ENCODE results near the gene TSSK3.
"Not testable (repeated sequence)": the region's sequence is repeated elsewhere in the genome, so short reads cannot be mapped to it uniquely, and the experiment has no call there.

Gene TSSK3

DNA sequence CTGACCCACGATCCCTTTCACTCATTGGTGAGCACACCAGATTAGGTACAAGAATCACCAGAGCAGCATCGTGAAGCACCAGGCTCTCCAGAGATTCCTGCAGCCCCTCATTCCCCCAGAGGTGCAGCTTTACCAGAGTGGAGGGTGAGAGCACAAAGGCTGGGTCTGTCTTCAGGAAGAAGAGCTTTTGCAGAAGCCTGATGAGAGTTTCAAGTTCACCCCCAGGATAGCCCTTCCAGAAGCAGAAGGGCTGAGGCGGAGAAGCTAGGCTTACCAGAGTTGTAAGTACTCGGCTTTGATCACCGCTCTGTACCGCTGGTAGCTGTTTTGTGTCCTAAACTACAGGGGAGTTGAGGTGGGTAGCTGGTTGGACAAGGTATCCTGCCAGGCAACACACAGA, 3.1 kb downstream of the TSSK3 start:
- DNase-seq: no peak

DNA sequence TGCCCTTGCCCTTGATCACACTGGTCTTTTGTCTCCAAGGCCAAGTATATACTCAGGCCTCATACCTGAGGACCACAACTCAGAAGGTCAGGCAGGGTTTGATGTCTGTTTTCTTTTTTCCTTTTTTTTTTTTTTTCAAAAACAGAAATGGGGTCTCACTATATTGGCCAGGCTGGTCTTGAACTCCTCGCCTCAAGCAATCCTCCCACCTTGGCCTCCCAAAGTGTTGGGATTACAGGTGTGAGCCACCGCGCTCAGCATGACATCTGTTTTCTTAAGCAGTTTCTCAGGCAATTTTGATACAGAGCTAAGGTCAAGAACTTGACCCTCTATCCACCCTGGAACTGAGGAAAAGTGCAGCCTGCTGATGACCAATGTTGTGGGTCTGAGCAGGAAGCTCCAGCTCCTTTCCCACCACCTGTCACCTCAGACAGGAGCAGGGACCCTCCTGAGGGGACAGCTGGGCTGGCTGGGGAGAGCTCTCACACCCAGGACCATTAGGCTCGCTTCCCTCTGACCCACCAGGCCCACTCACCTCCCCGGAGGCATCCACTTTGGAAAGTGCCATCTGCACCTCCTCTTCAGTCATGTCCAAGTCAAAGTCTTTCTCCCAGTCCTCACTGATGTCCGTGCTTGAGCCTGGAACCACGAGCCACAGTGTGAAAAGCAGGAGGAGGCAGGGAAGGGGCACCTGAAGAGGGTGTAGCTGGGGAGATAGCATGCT, 5.7 kb downstream of the TSSK3 start:
- DNase-seq: no peak

DNA sequence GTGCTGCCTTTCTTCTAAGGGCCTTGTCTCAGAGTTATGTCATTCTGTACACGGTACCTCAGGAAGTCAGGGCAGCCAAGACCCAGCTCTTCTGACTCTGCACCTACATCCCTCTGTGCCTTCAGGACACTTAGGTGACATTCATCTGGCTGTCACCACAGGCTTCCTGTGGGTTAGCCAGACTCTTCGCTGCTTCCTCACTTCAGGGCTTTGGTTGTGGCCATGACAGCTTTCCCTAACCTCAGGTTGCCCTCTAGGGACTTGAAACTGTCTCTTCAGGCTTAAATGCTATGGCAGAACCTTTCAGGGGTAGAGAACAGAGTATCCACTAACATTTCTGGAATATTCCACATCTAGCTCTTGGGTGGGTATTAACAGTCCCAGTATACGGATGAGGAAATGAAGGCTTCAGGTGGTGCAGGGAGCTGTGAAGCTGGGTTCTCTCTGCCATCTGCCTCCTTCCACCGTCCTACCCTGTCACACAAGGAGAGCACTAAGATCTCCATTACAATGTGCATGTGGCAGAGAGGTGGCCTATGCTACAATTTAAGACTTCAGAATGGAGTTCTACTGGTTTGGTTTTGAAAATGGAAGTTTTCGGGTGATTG, 9.9 kb downstream of the TSSK3 start:
- DNase-seq: peak; percentile 64

DNA sequence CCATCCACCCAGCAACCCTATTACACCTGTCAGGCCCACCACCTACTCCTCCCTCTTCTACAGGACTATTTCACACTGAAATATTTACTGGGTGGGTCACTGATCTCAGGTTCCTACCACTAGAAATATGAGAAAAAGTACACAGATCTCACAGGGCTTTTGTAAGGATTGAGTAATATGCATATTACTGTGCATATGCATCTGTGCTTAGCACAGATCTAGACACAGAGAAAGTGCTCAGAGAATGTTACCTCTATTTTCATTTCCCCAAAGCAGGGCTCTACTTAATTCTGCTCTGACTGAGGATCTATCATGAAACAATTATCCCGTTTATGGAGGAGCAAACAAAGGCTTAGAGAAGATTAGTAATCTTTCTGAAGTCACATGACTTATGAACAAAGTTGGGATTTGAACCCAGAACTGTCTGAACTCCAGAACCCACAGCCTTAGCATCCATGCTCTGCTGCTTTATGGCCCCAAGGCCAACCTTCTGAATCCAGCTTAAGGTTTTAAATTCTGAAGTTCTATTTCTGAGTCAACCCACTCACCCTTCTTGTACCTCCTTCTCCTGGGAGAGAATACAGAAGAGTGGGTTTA, 11.8 kb downstream of the TSSK3 start:
- no peak for DNase-seq

DNA sequence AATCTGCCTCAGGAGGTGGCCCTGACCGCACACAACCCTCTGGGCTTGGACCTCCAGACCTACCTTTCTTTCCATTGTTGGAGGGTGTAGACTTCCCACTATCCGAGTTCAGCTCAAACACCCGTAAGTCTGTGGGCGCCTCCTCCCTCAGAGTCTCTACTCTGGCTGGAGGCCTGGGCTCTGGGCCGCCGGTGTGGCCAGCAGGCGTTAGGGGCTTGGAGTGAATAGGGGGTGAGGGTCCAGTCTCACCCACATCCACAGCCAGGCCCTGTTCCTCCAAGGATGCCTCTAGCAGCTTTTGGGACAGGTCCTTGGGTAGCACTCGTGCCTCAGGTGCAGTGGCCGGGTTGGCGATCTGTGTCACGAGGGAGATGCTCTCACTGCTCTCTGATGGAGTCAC, 13.9 kb downstream of the TSSK3 start:
- no peak for DNase-seq

DNA sequence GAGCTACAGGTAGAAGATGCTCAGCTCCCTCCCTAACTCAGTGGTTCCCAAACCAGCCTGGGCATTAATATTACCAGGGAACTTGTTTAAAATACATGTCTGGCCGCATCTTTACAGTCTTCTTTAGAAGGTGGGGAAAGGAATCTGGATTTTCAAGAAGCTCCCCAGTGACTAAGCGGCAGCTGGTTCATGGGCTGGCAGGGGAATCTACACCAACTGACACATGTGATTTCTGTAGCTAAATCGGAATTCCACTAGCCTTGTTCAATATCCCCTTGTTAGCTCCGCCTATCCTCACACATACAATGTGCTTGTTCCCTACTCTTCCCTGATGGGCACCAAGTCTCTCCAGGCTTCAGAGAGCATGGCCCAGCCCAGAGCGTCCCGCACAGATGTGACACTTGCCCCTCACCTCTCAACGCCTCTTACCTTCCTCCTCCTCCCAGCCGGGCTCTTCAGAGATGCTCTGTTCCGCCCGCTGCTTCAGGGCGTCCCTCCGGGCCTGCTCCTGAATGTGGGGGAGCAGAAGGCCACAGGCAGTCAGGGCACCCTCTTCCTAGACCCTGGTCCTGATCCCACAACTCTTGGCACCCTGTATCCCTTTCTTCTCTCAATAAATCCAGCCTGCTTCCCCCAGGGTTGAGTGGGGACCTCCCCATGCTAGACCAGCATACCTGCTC, 15.3 kb downstream of the TSSK3 start:
- no peak for DNase-seq

DNA sequence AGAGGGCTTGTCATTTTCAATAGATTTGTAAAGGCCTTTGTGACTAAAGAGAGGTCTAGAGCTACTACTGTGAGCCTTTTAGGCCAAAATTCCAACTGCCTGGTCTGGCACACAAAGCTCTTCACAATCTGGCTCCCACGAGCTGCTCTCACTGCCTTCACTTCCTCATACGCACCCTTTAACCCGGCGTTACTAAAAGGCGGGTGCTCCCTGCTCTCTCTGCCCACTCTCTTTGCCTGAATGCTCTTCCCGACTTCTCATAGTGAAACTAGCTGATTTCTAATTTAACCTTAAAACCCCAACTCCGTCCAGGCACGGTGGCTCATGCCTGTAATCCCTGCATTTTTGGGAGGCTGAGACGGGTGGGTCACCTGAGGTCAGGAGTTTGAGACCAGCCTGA, 17.7 kb downstream of the TSSK3 start:
- DNase-seq: no peak

DNA sequence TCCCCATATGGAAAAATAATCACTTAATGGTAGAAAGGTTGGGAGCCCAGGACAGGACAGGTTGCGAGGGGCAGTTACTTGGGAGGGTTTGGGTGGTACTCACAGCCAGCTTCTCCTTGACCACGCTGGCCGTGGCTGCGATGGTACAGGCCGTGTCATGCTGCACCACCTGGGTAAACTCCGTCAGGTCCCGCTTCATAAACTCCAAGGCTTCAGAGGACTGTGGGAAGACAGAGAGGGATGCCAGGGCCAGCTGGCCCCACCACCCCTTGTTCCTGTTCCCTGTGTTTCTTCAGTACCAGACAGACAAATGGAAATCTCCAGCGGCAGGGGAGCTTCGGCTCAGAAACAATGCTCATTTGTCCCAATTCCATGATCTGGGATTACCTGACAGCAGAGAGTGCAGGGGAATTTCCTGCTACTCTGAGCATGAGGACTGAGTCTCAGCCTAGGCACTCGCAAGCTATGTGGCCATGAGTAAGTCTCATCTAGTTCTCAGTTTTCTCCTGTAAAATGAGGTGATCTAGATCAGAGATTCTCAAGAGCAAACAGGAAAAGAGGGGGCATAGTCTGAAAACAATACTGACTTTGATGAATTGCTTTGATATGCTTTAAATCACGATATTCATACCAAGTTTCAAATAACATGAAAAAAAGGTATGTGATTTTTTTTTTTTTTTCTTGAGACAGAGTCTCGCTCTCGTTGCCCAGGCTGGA, 24.5 kb downstream of the TSSK3 start:
- no peak for DNase-seq

DNA sequence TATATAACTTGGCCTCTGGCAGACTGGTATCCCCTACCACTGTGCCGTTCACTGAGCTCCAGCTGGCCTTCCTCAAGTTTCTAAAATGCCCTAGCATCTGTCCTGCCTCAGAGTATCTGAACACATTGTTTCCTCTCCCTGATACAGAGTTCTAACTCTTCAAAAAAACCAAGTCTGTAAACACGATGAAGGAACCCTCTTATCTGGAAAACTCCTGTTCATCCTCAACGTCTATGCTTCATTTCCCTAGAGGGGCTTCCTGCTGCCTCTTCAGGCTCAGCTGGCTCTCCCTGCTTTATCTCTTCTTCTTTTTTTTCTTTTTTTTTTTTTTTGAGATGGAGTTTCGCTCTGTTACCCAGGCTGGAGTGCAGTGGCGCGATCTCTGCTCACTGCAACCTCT, 26.3 kb downstream of the TSSK3 start:
- DNase-seq: no peak

DNA sequence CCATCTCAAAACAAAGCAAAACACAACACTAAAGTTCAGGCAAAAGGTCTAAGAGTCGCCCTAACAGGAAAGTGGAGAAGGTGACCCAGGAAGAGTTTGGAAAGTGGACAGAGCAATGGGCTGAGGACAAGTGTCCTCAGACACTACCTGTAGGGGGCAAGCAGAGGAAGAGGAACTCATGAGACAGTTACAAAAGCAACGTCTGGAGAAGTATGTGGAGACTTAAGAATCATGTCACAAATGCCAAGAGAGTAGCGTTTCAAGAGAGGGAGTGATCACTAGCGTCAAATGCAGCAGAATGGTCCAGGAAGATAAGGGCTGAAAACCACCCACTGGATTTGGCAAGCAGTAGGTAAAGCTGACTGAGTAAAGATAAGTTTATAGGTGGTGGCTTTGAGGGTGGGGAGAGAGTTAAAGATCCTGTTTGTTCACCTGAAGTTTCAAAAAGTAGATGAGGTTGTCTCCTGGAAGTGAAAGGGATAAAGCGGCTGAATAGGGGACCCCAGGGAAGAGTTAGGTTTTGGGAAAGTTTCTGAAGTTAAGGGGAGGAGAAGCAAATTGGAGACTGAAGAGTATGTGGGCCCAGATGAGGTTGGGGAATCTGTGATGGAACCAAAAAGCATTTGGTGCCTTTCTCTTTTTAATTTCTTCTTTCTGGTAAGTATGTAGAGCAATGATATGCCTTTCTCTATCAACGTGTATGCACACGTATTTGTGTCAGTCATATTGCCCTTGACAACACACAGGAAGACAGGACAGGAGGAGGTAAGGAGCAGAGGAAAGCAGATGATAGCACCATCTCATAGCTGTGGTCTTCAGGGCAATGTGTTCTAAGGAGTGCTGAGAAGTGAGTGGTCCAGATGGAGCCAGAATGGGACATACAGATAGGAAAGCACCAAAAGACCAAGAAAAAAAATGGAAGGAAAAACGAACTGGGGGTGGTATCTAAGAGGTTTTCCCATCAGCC, 28.8 kb downstream of the TSSK3 start:
- no peak for DNase-seq

DNA sequence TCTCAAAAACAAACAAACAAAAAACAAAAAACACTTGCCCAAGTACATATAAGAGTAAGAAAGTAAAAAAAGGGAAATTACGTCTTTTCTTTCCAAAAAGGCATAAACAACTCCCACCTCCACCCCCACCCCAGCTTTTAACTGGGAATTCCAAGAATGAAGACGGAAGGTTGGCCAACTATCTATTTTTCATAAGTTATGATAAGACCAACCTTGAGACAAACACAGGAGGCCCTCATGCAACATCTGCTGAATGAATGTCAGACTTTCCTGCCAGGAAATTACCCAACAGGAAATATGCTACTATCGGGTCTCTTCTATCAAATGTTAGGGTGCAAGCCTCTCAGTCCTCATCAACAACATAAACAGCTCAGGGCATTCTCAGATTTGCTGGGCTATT, 30.0 kb downstream of the TSSK3 start:
- DNase-seq: no peak

DNA sequence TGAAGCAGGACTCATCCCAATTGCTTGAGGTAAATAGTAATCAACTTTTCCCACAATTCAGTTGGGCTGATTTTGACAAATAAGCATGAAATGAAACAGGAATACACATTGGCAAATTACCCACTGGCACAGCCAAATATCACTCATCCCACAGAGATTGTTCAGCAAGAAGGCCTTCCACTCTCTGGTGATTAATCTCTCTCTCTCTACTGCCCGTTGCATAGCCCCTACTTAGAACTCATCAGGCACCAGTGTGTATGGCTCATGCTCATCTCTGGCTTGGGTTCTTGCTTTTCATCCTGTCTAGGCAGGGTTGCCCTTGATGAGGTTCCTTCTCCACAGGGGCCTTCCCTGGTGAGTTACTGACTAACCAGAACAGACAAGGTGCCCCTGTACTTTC, 30.8 kb downstream of the TSSK3 start:
- no peak for DNase-seq

DNA sequence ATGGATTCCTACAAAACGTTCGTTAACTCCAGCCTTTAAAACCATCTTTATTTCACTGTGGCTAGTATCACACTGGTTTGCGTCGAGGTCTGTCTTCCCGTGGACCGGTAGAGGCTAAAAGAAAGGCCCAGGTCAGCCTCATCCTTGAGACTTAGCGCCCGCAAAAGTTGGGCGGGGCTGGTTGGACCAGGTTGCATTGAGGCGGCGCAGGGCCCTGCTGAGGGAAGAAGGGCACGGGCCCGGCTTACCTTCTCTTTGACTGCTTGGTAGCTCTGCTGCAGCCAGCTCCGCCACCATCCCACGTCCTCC, 31.4 kb downstream of the TSSK3 start:
- DNase-seq: peak; percentile 49

DNA sequence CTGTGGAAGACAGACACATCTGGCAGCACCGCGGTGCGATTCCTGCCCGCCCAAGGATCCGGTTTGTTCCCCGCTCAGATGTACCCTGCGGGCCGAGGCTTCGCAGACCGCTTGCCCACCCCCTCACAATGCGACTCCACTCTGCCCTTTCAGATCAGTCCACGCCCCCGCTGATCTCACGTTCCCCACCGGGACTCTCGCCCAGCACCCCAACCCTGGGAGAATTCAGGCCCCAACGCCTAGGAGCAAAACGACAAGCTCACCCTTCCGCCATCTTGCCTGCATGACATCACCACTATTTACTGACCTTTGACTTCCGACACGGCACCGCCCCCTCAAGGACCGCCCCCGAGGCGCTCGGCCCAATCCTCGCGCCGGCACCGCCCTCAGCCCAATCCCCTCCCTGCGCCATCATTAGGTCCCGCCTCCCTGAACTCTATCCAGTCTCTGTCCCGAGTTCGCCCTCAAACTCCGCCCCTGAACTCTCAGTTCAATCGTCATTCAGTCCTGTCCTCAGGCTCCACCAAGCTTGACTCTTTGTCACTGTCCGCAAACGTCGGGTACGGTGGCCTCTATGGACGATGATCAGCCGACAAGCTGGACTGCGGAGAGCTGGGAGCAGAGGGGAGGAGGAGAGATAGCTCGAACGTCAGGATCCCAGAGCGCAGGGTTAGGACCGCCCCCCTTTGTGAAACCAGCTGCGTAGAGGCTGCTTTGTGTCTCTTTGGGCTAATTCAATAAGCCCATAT, 32.0 kb downstream of the TSSK3 start, which contains the start of gene BSDC1:
TSS of gene BSDC1 (minus strand) at position 301 of the 749 bp plus-strand sequence. CDS start at position 274, 27 bp downstream.
- DNase-seq: peak; percentile 98

DNA sequence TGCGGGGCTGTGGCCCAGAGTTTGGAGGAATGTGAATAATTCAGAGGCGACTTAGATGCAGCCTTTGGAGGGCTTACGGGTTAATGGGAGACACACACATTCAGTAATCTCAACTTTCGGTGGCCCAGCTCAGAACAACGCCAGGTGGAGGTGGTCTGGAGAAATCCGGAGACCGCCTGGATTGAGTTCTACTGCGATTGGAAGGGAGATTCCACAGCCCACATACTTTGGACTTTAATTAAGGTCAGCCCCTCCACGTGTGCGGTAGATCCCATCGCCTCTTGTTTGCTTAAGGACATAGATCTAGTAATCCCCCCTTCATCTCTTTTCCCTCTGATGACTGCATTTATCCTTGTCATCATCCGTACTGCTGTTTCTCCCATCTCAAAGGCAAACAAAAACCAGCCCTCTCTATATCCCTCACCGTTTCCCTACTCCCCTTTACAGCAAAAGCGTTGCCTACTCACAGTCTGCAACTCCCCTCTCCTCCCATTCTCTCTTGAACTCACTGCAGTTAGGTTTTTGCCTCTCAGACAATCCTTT, 32.6 kb downstream of the TSSK3 start:
- no peak for DNase-seq

DNA sequence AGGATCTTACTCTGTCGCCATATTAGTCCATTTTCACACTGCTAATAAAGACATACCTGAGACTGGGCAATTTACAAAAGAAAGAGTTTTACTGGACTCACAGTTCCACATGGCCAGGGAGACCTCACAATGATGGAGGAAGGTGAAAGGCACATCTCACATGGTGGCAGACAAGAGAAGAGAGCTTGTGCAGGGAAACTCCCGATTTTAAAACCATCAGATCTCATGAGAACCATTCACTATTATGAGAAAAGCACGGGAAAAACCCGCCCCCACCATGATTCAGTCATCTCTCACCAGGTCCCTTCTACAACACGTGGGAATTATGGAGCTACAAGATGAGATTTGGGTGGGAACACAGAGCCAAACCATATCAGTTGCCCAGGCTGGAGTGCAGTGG, 34.2 kb downstream of the TSSK3 start:
- not testable (repeated sequence) for DNase-seq

DNA sequence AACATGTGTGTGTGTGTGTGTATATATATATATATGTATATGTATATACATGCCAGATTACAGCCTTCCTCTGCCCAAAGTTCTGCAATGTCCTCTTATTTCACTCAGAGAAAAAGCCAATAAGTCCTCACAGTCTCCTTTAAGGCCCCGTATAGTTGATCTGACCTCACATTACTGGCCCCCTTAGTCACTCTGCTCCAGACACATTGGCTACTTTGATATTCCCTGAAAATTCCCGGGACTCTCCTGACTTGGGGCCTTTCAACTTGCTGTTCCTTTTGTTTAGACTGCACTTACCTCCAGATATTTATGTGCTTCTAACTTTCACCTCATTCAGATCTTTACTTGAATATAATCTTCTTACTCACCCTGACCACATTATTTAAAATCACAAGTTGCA, 36.1 kb downstream of the TSSK3 start:
- no peak for DNase-seq

DNA sequence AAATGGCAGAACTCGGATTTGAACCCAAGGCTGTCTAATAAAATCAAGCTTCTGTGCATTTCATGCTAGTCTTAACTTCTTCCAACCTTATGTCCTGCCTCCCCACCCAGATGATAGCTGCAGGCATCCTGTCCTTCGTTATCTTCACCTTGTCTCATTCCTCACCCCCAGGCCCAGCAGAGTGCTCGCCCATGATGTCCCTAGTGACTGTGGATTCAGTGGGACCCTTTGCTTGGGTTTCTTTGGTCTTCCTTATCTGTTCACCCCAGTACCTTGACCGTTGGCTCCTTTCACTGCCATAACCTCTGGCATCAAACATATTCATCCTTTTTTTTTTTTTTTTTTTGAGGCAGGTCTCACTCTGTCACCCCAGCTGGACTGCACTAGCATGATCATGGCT, 37.5 kb downstream of the TSSK3 start:
- no peak for DNase-seq

DNA sequence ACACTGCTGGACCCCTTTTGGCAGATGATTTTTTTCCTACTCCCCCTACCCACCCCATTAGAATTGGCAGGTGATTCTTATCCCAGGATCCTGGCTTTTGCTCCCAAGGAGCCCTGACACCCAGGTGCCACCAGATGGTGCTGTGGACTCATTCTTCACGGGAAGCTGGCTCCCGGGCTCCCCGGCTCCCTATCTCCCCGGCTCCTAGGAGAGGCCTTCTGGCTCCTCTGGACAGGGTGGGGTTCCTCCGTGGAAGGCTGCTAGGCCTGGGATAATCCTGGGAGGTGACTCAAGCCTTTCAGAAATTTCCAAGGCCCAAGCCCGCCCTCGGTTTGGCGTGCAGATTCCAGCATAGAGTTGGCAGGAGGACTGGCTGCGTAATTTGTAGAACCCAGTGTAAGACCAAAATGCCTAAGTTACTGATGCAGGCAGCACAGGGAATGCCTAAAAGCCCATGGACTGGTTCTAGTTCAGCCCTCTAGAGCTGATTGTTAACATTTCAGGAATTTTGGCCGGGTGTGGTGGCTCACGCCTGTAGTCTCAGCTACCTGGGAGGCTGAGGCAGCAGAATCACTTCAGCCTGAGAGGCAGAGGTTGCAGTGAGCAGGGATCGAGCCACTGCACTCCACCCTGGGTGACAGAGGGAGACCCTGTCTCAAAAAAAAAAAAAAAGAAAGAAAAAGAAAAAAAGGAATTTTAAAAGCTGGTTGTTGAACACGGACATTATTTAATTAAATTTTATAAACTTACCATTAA, 38.7 kb downstream of the TSSK3 start:
- peak; percentile 35 for DNase-seq

DNA sequence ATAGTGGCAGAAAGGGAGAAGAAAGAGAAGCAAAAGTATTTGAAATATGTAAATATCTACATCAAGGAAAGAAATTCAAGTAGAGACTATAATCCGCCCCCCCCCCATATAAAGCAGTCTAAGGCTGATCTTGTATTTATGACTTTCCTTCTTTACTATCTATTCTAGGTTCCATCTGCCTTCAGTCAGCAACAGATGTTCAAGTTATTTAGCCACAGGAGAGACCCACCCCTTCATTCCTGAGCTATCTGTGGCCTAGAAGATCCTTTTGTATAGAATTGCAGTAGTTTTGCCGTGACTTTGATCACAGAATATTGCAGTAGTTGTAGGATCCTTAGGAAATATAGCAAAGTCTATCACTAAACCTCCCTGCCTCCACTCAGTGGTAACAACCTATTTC, 42.6 kb downstream of the TSSK3 start:
- DNase-seq: no peak

All from CD4-positive, alpha-beta T cell treated with Interleukin-15 for 1 hour (primary cell).